Neural cell (in vitro differentiated cells): ENCODE data around the gene GYS2.

ENCODE experiments used
- EP300 ChIP-seq: fragments of 450-650 bp; conservative IDR thresholded peaks from 2 replicates; pipeline ENCODE4 v1.6.1; 2014; ENCODE audit warnings: antibody characterized with exemption, mild to moderate bottlenecking, moderate library complexity; ENCODE audit not compliant: poor library complexity, severe bottlenecking
- EZH2 ChIP-seq: fragments of 200-600, 300-800 bp; shearing (Covaris generic), sonication (generic); IDR thresholded peaks from 2 replicates; pipeline ENCODE4 v1.6.1; 2014; ENCODE audit warnings: antibody characterized with exemption, low read length, borderline replicate concordance, mild to moderate bottlenecking; ENCODE audit not compliant: insufficient read depth, poor library complexity, severe bottlenecking
- MXI1 ChIP-seq: fragments of 450-650 bp; conservative IDR thresholded peaks from 2 replicates; pipeline ENCODE4 v1.6.1; 2014; ENCODE audit warnings: antibody characterized with exemption, mild to moderate bottlenecking; ENCODE audit not compliant: poor library complexity, severe bottlenecking
- POLR2AphosphoS5 ChIP-seq: IDR thresholded peaks from 2 replicates; pipeline ENCODE4 v1.6.1; 2012
- RAD21 ChIP-seq: fragments of 450-650 bp; conservative IDR thresholded peaks from 2 replicates; pipeline ENCODE4 v1.6.1; 2014; ENCODE audit warnings: antibody characterized with exemption, mild to moderate bottlenecking, moderate library complexity
- SMC3 ChIP-seq: fragments of 450-650 bp; conservative IDR thresholded peaks from 2 replicates; pipeline ENCODE4 v1.6.1; 2014; ENCODE audit warnings: antibody characterized with exemption, mild to moderate bottlenecking, moderate library complexity; ENCODE audit not compliant: poor library complexity
- TF ChIP-seq, protein P1 (sequence below): fragments of 450-650 bp; IDR thresholded peaks from 2 replicates; pipeline ENCODE4 v1.5.1; 2014; ENCODE audit warnings: antibody characterized with exemption, mild to moderate bottlenecking, moderate library complexity; ENCODE audit not compliant: poor library complexity, severe bottlenecking
- TF ChIP-seq, protein P2 (sequence below): IDR thresholded peaks from 2 replicates; pipeline ENCODE4 v1.6.1; 2012; ENCODE audit warnings: borderline replicate concordance

DNA sequence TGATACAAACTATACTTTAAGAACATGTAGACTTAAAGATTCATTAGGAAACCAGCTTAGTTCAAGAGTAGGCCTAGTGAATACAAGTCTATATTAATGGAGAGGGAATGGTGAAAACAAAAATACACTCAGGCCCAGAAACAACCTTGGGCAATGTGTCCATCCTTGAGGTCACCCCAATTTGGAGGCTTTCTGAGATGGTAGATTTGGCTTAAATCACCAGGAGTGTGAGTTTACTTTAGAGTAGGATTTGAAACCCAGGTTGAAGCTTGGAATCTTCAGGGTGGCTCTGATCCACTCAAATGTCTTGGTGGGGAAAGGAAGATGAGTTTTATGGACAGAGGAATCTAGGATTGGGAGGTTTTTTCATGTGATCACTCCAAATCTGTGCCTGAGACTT lies 42.5 kb upstream of the GYS2 start:
- TF ChIP-seq EP300 = no peak
- TF ChIP-seq, protein P1, sequence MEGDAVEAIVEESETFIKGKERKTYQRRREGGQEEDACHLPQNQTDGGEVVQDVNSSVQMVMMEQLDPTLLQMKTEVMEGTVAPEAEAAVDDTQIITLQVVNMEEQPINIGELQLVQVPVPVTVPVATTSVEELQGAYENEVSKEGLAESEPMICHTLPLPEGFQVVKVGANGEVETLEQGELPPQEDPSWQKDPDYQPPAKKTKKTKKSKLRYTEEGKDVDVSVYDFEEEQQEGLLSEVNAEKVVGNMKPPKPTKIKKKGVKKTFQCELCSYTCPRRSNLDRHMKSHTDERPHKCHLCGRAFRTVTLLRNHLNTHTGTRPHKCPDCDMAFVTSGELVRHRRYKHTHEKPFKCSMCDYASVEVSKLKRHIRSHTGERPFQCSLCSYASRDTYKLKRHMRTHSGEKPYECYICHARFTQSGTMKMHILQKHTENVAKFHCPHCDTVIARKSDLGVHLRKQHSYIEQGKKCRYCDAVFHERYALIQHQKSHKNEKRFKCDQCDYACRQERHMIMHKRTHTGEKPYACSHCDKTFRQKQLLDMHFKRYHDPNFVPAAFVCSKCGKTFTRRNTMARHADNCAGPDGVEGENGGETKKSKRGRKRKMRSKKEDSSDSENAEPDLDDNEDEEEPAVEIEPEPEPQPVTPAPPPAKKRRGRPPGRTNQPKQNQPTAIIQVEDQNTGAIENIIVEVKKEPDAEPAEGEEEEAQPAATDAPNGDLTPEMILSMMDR = no peak
- TF ChIP-seq, protein P2, sequence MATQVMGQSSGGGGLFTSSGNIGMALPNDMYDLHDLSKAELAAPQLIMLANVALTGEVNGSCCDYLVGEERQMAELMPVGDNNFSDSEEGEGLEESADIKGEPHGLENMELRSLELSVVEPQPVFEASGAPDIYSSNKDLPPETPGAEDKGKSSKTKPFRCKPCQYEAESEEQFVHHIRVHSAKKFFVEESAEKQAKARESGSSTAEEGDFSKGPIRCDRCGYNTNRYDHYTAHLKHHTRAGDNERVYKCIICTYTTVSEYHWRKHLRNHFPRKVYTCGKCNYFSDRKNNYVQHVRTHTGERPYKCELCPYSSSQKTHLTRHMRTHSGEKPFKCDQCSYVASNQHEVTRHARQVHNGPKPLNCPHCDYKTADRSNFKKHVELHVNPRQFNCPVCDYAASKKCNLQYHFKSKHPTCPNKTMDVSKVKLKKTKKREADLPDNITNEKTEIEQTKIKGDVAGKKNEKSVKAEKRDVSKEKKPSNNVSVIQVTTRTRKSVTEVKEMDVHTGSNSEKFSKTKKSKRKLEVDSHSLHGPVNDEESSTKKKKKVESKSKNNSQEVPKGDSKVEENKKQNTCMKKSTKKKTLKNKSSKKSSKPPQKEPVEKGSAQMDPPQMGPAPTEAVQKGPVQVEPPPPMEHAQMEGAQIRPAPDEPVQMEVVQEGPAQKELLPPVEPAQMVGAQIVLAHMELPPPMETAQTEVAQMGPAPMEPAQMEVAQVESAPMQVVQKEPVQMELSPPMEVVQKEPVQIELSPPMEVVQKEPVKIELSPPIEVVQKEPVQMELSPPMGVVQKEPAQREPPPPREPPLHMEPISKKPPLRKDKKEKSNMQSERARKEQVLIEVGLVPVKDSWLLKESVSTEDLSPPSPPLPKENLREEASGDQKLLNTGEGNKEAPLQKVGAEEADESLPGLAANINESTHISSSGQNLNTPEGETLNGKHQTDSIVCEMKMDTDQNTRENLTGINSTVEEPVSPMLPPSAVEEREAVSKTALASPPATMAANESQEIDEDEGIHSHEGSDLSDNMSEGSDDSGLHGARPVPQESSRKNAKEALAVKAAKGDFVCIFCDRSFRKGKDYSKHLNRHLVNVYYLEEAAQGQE = no peak
- no peak for TF ChIP-seq SMC3
- no peak for TF ChIP-seq POLR2AphosphoS5
- no peak for TF ChIP-seq MXI1
- TF ChIP-seq RAD21 = no peak
- TF ChIP-seq EZH2 = no peak
